HEK293 (cell line): ENCODE data around the gene SMC3.

ENCODE experiments used
- FEZF1 ChIP-seq: fragments of 450-650 bp; formaldehyde crosslinking; IDR thresholded peaks from 2 replicates; pipeline ENCODE4 v1.5.1; 2016; ENCODE audit warnings: missing biosample characterization, missing genetic modification characterization
- KLF9 ChIP-seq: fragments of 450-650 bp; formaldehyde crosslinking; IDR thresholded peaks from 2 replicates; pipeline ENCODE4 v1.5.1; 2016; ENCODE audit warnings: missing biosample characterization, missing genetic modification characterization, low read depth
- MEIS1 ChIP-seq: sonication (generic); formaldehyde crosslinking; IDR thresholded peaks from 2 replicates; pipeline ENCODE4 v1.8.1; 2022; ENCODE audit warnings: missing genetic modification reagents, mild to moderate bottlenecking, borderline replicate concordance
- MZF1 ChIP-seq: fragments of 450-650 bp; formaldehyde crosslinking; IDR thresholded peaks from 2 replicates; pipeline ENCODE4 v1.5.1; 2017; ENCODE audit warnings: missing biosample characterization, missing genetic modification characterization, borderline replicate concordance
- ZBTB11 ChIP-seq: fragments of 450-650 bp; formaldehyde crosslinking; conservative IDR thresholded peaks from 2 replicates; pipeline ENCODE4 v1.5.1; 2016; ENCODE audit warnings: low read depth, missing biosample characterization, missing genetic modification characterization
- ZBTB17 ChIP-seq: fragments of 450-650 bp; formaldehyde crosslinking; IDR thresholded peaks from 2 replicates; pipeline ENCODE4 v1.5.1; 2016; ENCODE audit warnings: missing biosample characterization, missing genetic modification characterization
- ZBTB49 ChIP-seq: fragments of 450-650 bp; formaldehyde crosslinking; IDR thresholded peaks from 2 replicates; pipeline ENCODE4 v1.5.1; 2016; ENCODE audit warnings: missing biosample characterization, missing genetic modification characterization, low read depth
- ZBTB6 ChIP-seq: fragments of 450-650 bp; formaldehyde crosslinking; IDR thresholded peaks from 2 replicates; pipeline ENCODE4 v1.5.1; 2017; ENCODE audit warnings: missing biosample characterization, missing genetic modification characterization
- ZBTB7A ChIP-seq: fragments of 450-650 bp; formaldehyde crosslinking; IDR thresholded peaks from 2 replicates; pipeline ENCODE4 v1.5.1; 2016; ENCODE audit warnings: low read depth, missing biosample characterization, missing genetic modification characterization
- ZFP3 ChIP-seq: fragments of 450-650 bp; formaldehyde crosslinking; IDR thresholded peaks from 2 replicates; pipeline ENCODE4 v1.5.1; 2016; ENCODE audit warnings: low read depth, missing biosample characterization, missing genetic modification characterization
- ZNF112 ChIP-seq: fragments of 450-650 bp; formaldehyde crosslinking; IDR thresholded peaks from 2 replicates; pipeline ENCODE4 v1.5.0; 2017; ENCODE audit warnings: missing biosample characterization, missing genetic modification characterization
- ZNF146 ChIP-seq: fragments of 450-650 bp; formaldehyde crosslinking; IDR thresholded peaks from 2 replicates; pipeline ENCODE4 v1.5.1; 2016; ENCODE audit warnings: missing biosample characterization, missing genetic modification characterization
- ZNF155 ChIP-seq: fragments of 450-650 bp; formaldehyde crosslinking; IDR thresholded peaks from 2 replicates; pipeline ENCODE4 v1.5.1; 2016; ENCODE audit warnings: missing biosample characterization, missing genetic modification characterization
- ZNF211 ChIP-seq: fragments of 450-650 bp; formaldehyde crosslinking; IDR thresholded peaks from 2 replicates; pipeline ENCODE4 v1.5.1; 2016; ENCODE audit warnings: low read depth, missing biosample characterization, missing genetic modification characterization
- ZNF24 ChIP-seq: fragments of 450-650 bp; formaldehyde crosslinking; IDR thresholded peaks from 2 replicates; pipeline ENCODE4 v1.5.1; 2016; ENCODE audit warnings: missing biosample characterization, missing genetic modification characterization
- ZNF26 ChIP-seq: fragments of 450-650 bp; formaldehyde crosslinking; IDR thresholded peaks from 2 replicates; pipeline ENCODE4 v1.5.1; 2016; ENCODE audit warnings: missing biosample characterization, missing genetic modification characterization
- ZNF302 ChIP-seq: fragments of 450-650 bp; formaldehyde crosslinking; IDR thresholded peaks from 2 replicates; pipeline ENCODE4 v1.5.1; 2016; ENCODE audit warnings: missing biosample characterization, missing genetic modification characterization, low read depth
- ZNF311 ChIP-seq: fragments of 450-650 bp; formaldehyde crosslinking; IDR thresholded peaks from 2 replicates; pipeline ENCODE4 v1.5.1; 2017; ENCODE audit warnings: missing biosample characterization, missing genetic modification characterization, borderline replicate concordance
- ZNF404 ChIP-seq: fragments of 450-650 bp; formaldehyde crosslinking; IDR thresholded peaks from 2 replicates; pipeline ENCODE4 v1.5.1; 2017; ENCODE audit warnings: missing biosample characterization, missing genetic modification characterization
- ZNF48 ChIP-seq: fragments of 450-650 bp; formaldehyde crosslinking; IDR thresholded peaks from 2 replicates; pipeline ENCODE4 v1.5.1; 2016; ENCODE audit warnings: missing biosample characterization, missing genetic modification characterization
- ZNF521 ChIP-seq: fragments of 450-650 bp; formaldehyde crosslinking; IDR thresholded peaks from 2 replicates; pipeline ENCODE4 v1.5.1; 2017; ENCODE audit warnings: missing biosample characterization, mild to moderate bottlenecking, missing genetic modification characterization
- ZNF558 ChIP-seq: fragments of 450-650 bp; formaldehyde crosslinking; IDR thresholded peaks from 2 replicates; pipeline ENCODE4 v1.5.1; 2016; ENCODE audit warnings: missing biosample characterization, missing genetic modification characterization
- ZNF561 ChIP-seq: fragments of 450-650 bp; IDR thresholded peaks from 2 replicates; pipeline ENCODE4 v1.5.1; 2018; ENCODE audit warnings: missing biosample characterization, missing genetic modification characterization, borderline replicate concordance
- ZNF658 ChIP-seq: fragments of 450-650 bp; formaldehyde crosslinking; IDR thresholded peaks from 2 replicates; pipeline ENCODE4; 2016; ENCODE audit warnings: missing biosample characterization, missing genetic modification characterization
- ZNF660 ChIP-seq: fragments of 450-650 bp; IDR thresholded peaks from 2 replicates; pipeline ENCODE4 v1.5.1; 2018; ENCODE audit warnings: missing biosample characterization, mild to moderate bottlenecking, missing genetic modification characterization
- ZNF692 ChIP-seq: fragments of 450-650 bp; formaldehyde crosslinking; IDR thresholded peaks from 2 replicates; pipeline ENCODE4 v1.5.1; 2016; ENCODE audit warnings: missing biosample characterization, missing genetic modification characterization
- ZNF701 ChIP-seq: fragments of 450-650 bp; formaldehyde crosslinking; IDR thresholded peaks from 2 replicates; pipeline ENCODE4 v1.5.1; 2016; ENCODE audit warnings: missing biosample characterization, missing genetic modification characterization
- ZNF768 ChIP-seq: fragments of 450-650 bp; formaldehyde crosslinking; IDR thresholded peaks from 2 replicates; pipeline ENCODE4 v1.5.1; 2018; ENCODE audit warnings: missing biosample characterization, mild to moderate bottlenecking, missing genetic modification characterization
- ZNF777 ChIP-seq: fragments of 450-650 bp; formaldehyde crosslinking; IDR thresholded peaks from 2 replicates; pipeline ENCODE4 v1.5.1; 2017; ENCODE audit warnings: missing biosample characterization, missing genetic modification characterization, borderline replicate concordance
- ZNF791 ChIP-seq: fragments of 450-650 bp; formaldehyde crosslinking; IDR thresholded peaks from 2 replicates; pipeline ENCODE4 v1.5.1; 2016; ENCODE audit warnings: missing biosample characterization, missing genetic modification characterization
- ZSCAN23 ChIP-seq: fragments of 450-650 bp; formaldehyde crosslinking; IDR thresholded peaks from 2 replicates; pipeline ENCODE4 v1.5.1; 2016; ENCODE audit warnings: missing biosample characterization, missing genetic modification characterization

SMC3 gene

GRCh38 chr10:110629680-110630191 lies 62.2 kb downstream of the SMC3 start (continued):
- no peak for TF ChIP-seq ZBTB11
- no peak for TF ChIP-seq ZNF658 (tag by site-specific recombination)
- TF ChIP-seq ZNF521 (tag by site-specific recombination): no peak
- no peak for TF ChIP-seq ZNF26 (tag by site-specific recombination)
- TF ChIP-seq ZSCAN23: no peak
- no peak; the same call in 1 of the 2 replicates for TF ChIP-seq ZNF692 (tag by site-specific recombination)
- TF ChIP-seq ZNF48 (tag by site-specific recombination): no peak
- peak; percentile 96 for TF ChIP-seq FEZF1 (tag by site-specific recombination)
- TF ChIP-seq ZNF561 (tag by site-specific recombination): peak; percentile 86
- no peak for TF ChIP-seq KLF9 (tag by site-specific recombination)
- no peak for TF ChIP-seq ZNF311 (tag by site-specific recombination)
- no peak for TF ChIP-seq ZNF146
- TF ChIP-seq ZNF791 (tag by site-specific recombination): no peak
- TF ChIP-seq ZNF155 (tag by site-specific recombination): no peak
- no peak for TF ChIP-seq ZFP3 (tag by site-specific recombination)
- no peak for TF ChIP-seq ZNF211
- TF ChIP-seq ZNF768 (tag by site-specific recombination): no peak
- peak; percentile 90 for TF ChIP-seq ZNF24 (tag by site-specific recombination)
- no peak; the same call in none of the 2 replicates for TF ChIP-seq ZBTB6 (tag by site-specific recombination)
- no peak for TF ChIP-seq ZNF701 (tag by site-specific recombination)
- TF ChIP-seq MEIS1 (CRISPR knock-in tag): no peak
- TF ChIP-seq ZNF404 (tag by site-specific recombination): no peak
- peak; percentile 89 for TF ChIP-seq ZBTB17
- TF ChIP-seq ZBTB7A (tag by site-specific recombination): no peak
- no peak for TF ChIP-seq ZBTB49 (tag by site-specific recombination)
- no peak for TF ChIP-seq ZNF660 (tag by site-specific recombination)
- TF ChIP-seq ZNF777 (tag by site-specific recombination): no peak
- TF ChIP-seq MZF1: 0 out of 2 replicates have a peak, but pooled peaks have one; percentile 59
- no peak; the same call in 1 of the 2 replicates for TF ChIP-seq ZNF302 (tag by site-specific recombination)
- TF ChIP-seq ZNF112 (tag by site-specific recombination): no peak
- TF ChIP-seq ZNF558 (tag by site-specific recombination): no peak
